HepG2 (cell line): ENCODE measurements around the gene ZDHHC16. TPM values are rescaled to one million over a fixed set of nuclear protein-coding genes. Genes with fewer than 3 reads are reported as not detected.

Experiments
- ATF7-NPFF ChIP-seq: sonication (generic); formaldehyde crosslinking; IDR thresholded peaks from 2 replicates; pipeline ENCODE4 v1.8.1; 2023; ENCODE audit warnings: mild to moderate bottlenecking, low read depth, missing genetic modification reagents, moderate library complexity
- CREM ChIP-seq, 2 experiments: sonication (generic) in 1 of 2; formaldehyde crosslinking in 1 of 2; IDR thresholded peaks; 2 replicates each; pipeline versions ENCODE4 v1.4.0 to v1.6.1; 2016 to 2020; ENCODE audit warnings: antibody characterized with exemption in 1 of 2, mild to moderate bottlenecking in 1 of 2, missing genetic modification reagents in 1 of 2
- FOXO1 ChIP-seq: sonication (generic); formaldehyde crosslinking; IDR thresholded peaks from 2 replicates; pipeline ENCODE4 v1.4.0; 2020; ENCODE audit warnings: missing genetic modification reagents
- GATAD2A ChIP-seq: IDR thresholded peaks from 2 replicates; pipeline ENCODE4 v1.6.1; 2016
- KDM1A ChIP-seq: IDR thresholded peaks from 2 replicates; pipeline ENCODE4 v1.6.1; 2016; ENCODE audit warnings: missing compliant biosample characterization
- KDM6A ChIP-seq: IDR thresholded peaks from 2 replicates; pipeline ENCODE4 v1.6.1; 2016; ENCODE audit warnings: low read depth
- NFRKB ChIP-seq: fragments of 450-650 bp; IDR thresholded peaks from 2 replicates; pipeline ENCODE4 v1.6.1; 2017
- PRDM4 ChIP-seq: sonication (generic); formaldehyde crosslinking; IDR thresholded peaks from 2 replicates; pipeline ENCODE4 v1.9.0; 2021; ENCODE audit warnings: missing genetic modification reagents, borderline replicate concordance
- RARG ChIP-seq: sonication (generic); formaldehyde crosslinking; IDR thresholded peaks from 2 replicates; pipeline ENCODE4 v1.4.0; 2020; ENCODE audit warnings: low read depth, mild to moderate bottlenecking, missing genetic modification reagents
- RNF2 ChIP-seq: fragments of 450-650 bp; conservative IDR thresholded peaks from 2 replicates; pipeline ENCODE4 v1.6.1; 2016; ENCODE audit warnings: low read depth
- SOX13 ChIP-seq, 3 experiments: fragments of 450-650 bp in 1 of 3; sonication (generic) in 1 of 3; formaldehyde crosslinking in 1 of 3; IDR thresholded peaks in 2 of 3; conservative IDR thresholded peaks in 1 of 3; 2 replicates each; pipeline versions ENCODE4 v1.5.0 to v1.6.1; 2016 to 2020; ENCODE audit warnings: antibody characterized with exemption in 1 of 3, mild to moderate bottlenecking in 1 of 3, missing compliant biosample characterization in 1 of 3, missing genetic modification reagents in 1 of 3, moderate library complexity in 1 of 3
- SRSF1 ChIP-seq: fragments of 200-400 bp; formaldehyde crosslinking; optimal IDR thresholded peaks from 2 replicates; pipeline ENCODE3; 2017; ENCODE audit warnings: mild to moderate bottlenecking, low read depth, low read length, moderate library complexity
- ZFP36 ChIP-seq: fragments of 150-350 bp; IDR thresholded peaks from 2 replicates; pipeline ENCODE4 v1.6.1; 2018; ENCODE audit warnings: borderline replicate concordance, low read length, low read depth; ENCODE audit not compliant: partially characterized antibody
- ZNF335 ChIP-seq: sonication (generic); formaldehyde crosslinking; IDR thresholded peaks from 2 replicates; pipeline ENCODE4 v1.4.0; 2020; ENCODE audit warnings: missing genetic modification reagents
- ZNF614 ChIP-seq: IDR thresholded peaks from 2 replicates; pipeline ENCODE4 v1.6.1; 2018; ENCODE audit warnings: missing biosample characterization, missing genetic modification reagents, inconsistent platforms, borderline replicate concordance
- ZNF7 ChIP-seq: IDR thresholded peaks from 2 replicates; pipeline ENCODE4 v1.6.1; 2016; ENCODE audit warnings: missing biosample characterization, missing genetic modification reagents
- ZNF83 ChIP-seq: sonication (generic); formaldehyde crosslinking; IDR thresholded peaks from 2 replicates; pipeline ENCODE4 v1.4.0; 2020; ENCODE audit warnings: missing genetic modification reagents, mild to moderate bottlenecking, borderline replicate concordance
- polyA plus RNA-seq, 8 experiments: library from polyadenylated mRNA; depleted of rRNA in 3 of 8; stranded (reverse) in 7 of 8; unstranded in 1 of 8; fragments of >200 nt; fragmentation: Illumina TruSeq in 4 of 8; extraction: Trizol in 4 of 8; gene quantifications; 2 replicates each; pipeline versions ENCODE4 v1.2.1 to v1.2.3, GENCODE V29; 2011 to 2016; ENCODE audit warnings: low read depth in 4 of 8, missing spikeins in 1 of 8, mixed read lengths in 1 of 8; ENCODE audit not compliant: insufficient read depth in 1 of 8
- total RNA-seq, 5 experiments: library from RNA; depleted of rRNA; stranded (reverse); fragments of >200 nt; fragmentation: Illumina TruSeq; extraction: Trizol; gene quantifications; 2 replicates each; pipeline ENCODE4 v1.2.3, GENCODE V29; 2016; ENCODE audit warnings: low read depth in 1 of 5
- TF ChIP-seq, protein P1 (sequence below): sonication (generic); formaldehyde crosslinking; IDR thresholded peaks from 2 replicates; pipeline ENCODE4 v1.5.0; 2020; ENCODE audit warnings: mild to moderate bottlenecking, missing genetic modification reagents, moderate library complexity
- TF ChIP-seq, protein P2 (sequence below): sonication (generic); formaldehyde crosslinking; IDR thresholded peaks from 2 replicates; pipeline ENCODE4 v1.8.1; 2022; ENCODE audit warnings: low read depth, mild to moderate bottlenecking, missing genetic modification reagents
- TF ChIP-seq, protein P3 (sequence below): sonication (generic); formaldehyde crosslinking; IDR thresholded peaks from 2 replicates; pipeline ENCODE4 v1.5.0; 2020; ENCODE audit warnings: missing genetic modification reagents, mild to moderate bottlenecking, borderline replicate concordance

The ZDHHC16 gene
- total and polyA plus RNA-seq, 2 of the 13 experiments (the other 11 are each of a cell fraction or from before 2014, with no cell fraction given): 40.8 to 41.8 TPM

DNA sequence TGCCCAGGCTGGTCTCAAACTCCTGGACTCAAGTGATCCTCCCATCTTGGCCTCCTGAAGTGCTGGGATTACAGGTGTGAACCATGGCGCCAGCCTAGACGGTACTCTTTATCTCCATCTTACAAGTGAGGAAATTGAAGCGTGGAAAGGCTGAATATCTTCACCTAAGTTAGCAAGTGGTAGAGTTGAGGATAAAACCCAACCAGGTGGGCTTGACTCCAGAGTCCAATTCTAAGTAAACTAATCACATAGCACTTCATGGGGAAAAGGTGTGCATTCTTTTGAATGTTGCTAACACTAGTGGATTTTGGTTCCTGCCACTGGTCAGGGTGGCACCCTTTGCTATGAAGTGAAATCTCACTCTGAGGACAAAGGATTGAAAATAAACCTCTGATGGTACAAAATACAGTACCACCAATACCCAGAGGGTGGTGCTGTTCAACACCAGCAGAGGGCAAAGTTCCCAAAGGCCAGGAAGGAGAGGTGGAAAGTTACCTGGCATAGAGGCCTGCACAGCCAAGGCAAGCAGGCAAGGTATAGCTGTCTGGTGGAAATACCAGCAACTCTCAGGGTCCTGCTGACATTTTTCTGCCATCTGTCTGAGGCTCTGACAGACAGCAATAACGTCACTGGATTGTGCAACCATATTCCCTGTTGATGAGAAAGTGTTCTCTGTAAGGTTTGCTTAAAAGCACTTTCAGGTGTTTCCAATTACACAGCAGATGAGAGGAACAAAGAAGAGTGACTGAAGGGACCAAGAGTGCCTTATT is 17.6 kb downstream of the ZDHHC16 start (continued):
- TF ChIP-seq ZNF7 (CRISPR knock-in tag) (no peak), KDM6A (CRISPR knock-in tag) (no peak), GATAD2A (CRISPR knock-in tag) (peak; percentile 59; the same call in 1 of the 2 replicates), ZFP36 (no peak), RNF2 (no peak), CREM (IDR thresholded peaks at IDR 0.05) (peak; percentile 32; the same call in 1 of the 2 replicates), CREM (CRISPR knock-in tag; IDR thresholded peaks at IDR 0.05) (no peak), SOX13 (IDR thresholded peaks at IDR 0.05) (no peak), SOX13 (CRISPR knock-in tag; conservative IDR thresholded peaks at IDR 0.05 in 1 of 2, IDR thresholded peaks at IDR 0.05 in 1 of 2) (peak in 1 of 2 experiments; percentile 28; a peak in 1 of 4 replicates), ZNF335 (CRISPR knock-in tag) (0 out of 2 replicates have a peak, but pooled peaks have one; percentile 22), KDM1A (no peak), SRSF1 (no peak), ZNF614 (CRISPR knock-in tag) (peak; percentile 62; the same call in 1 of the 2 replicates), NFRKB (no peak), ZNF83 (no peak), PRDM4 (CRISPR knock-in tag) (no peak), RARG (no peak), FOXO1 (CRISPR knock-in tag) (no peak; the same call in 1 of the 2 replicates), ATF7-NPFF (CRISPR knock-in tag) (no peak)
- TF ChIP-seq, protein P1, sequence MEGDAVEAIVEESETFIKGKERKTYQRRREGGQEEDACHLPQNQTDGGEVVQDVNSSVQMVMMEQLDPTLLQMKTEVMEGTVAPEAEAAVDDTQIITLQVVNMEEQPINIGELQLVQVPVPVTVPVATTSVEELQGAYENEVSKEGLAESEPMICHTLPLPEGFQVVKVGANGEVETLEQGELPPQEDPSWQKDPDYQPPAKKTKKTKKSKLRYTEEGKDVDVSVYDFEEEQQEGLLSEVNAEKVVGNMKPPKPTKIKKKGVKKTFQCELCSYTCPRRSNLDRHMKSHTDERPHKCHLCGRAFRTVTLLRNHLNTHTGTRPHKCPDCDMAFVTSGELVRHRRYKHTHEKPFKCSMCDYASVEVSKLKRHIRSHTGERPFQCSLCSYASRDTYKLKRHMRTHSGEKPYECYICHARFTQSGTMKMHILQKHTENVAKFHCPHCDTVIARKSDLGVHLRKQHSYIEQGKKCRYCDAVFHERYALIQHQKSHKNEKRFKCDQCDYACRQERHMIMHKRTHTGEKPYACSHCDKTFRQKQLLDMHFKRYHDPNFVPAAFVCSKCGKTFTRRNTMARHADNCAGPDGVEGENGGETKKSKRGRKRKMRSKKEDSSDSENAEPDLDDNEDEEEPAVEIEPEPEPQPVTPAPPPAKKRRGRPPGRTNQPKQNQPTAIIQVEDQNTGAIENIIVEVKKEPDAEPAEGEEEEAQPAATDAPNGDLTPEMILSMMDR (CRISPR knock-in tag): peak; percentile 91
- TF ChIP-seq, protein P2, sequence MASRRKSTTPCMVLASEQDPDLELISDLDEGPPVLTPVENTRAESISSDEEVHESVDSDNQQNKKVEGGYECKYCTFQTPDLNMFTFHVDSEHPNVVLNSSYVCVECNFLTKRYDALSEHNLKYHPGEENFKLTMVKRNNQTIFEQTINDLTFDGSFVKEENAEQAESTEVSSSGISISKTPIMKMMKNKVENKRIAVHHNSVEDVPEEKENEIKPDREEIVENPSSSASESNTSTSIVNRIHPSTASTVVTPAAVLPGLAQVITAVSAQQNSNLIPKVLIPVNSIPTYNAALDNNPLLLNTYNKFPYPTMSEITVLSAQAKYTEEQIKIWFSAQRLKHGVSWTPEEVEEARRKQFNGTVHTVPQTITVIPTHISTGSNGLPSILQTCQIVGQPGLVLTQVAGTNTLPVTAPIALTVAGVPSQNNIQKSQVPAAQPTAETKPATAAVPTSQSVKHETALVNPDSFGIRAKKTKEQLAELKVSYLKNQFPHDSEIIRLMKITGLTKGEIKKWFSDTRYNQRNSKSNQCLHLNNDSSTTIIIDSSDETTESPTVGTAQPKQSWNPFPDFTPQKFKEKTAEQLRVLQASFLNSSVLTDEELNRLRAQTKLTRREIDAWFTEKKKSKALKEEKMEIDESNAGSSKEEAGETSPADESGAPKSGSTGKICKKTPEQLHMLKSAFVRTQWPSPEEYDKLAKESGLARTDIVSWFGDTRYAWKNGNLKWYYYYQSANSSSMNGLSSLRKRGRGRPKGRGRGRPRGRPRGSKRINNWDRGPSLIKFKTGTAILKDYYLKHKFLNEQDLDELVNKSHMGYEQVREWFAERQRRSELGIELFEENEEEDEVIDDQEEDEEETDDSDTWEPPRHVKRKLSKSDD (CRISPR knock-in tag): no peak
- TF ChIP-seq, protein P3, sequence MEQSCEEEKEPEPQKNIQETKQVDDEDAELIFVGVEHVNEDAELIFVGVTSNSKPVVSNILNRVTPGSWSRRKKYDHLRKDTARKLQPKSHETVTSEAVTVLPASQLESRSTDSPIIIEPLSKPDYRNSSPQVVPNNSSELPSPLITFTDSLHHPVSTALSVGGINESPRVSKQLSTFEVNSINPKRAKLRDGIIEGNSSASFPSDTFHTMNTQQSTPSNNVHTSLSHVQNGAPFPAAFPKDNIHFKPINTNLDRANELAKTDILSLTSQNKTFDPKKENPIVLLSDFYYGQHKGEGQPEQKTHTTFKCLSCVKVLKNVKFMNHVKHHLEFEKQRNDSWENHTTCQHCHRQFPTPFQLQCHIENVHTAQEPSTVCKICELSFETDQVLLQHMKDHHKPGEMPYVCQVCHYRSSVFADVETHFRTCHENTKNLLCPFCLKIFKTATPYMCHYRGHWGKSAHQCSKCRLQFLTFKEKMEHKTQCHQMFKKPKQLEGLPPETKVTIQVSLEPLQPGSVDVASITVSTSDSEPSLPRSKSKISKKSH (CRISPR knock-in tag): no peak
